HFFc6 (cell line): ENCODE results near the gene POLD2. TPM values are rescaled to one million over a fixed set of nuclear protein-coding genes. Genes with fewer than 3 reads are reported as not detected.

ENCODE experiments used
- DNase-seq: peaks from one replicate; pipeline ENCODE4 v3.0.0-alpha.2; 2018
- H3K27ac Mint-ChIP-seq: 2 replicates; pipeline ENCODE4 v1.8.0; 2020; ENCODE audit warnings: mild to moderate bottlenecking, mixed read lengths
- H3K27me3 Mint-ChIP-seq: 2 replicates; pipeline ENCODE4 v1.8.0; 2021; ENCODE audit warnings: mild to moderate bottlenecking, moderate library complexity, mixed read lengths; ENCODE audit not compliant: insufficient read depth
- H3K36me3 Mint-ChIP-seq: 2 replicates; pipeline ENCODE4 v1.8.0; 2021; ENCODE audit warnings: low read depth, mixed read lengths
- H3K4me1 Mint-ChIP-seq: 2 replicates; pipeline ENCODE4 v1.8.0; 2020; ENCODE audit warnings: low read depth, mixed read lengths
- H3K4me3 Mint-ChIP-seq: 2 replicates; pipeline ENCODE4 v1.8.0; 2020; ENCODE audit warnings: mild to moderate bottlenecking, moderate library complexity, mixed read lengths
- H3K9me3 Mint-ChIP-seq: 2 replicates; pipeline ENCODE4 v1.8.0; 2020; ENCODE audit warnings: mild to moderate bottlenecking, mixed read lengths
- total RNA-seq, 6 experiments: library from RNA; stranded (reverse); fragmentation: NEBNext Ultra II Directional; extraction: Animal tissue kit (Norgen Biotek cat#: 25700); gene quantifications; 2 replicates in 1 of 6; 3 replicates in 5 of 6; pipeline ENCODE4 v1.2.3, GENCODE V29; 2021
- TF ChIP-seq, protein P1 (sequence below): fragments of 200-600 bp; sonication (generic); IDR thresholded peaks from 2 replicates; pipeline ENCODE4 v1.5.0; 2021; ENCODE audit warnings: antibody characterized with exemption, mild to moderate bottlenecking

POLD2 gene
- total RNA-seq, 6 experiments from 2014 or later: 154 to 210 (median 183) TPM

DNA sequence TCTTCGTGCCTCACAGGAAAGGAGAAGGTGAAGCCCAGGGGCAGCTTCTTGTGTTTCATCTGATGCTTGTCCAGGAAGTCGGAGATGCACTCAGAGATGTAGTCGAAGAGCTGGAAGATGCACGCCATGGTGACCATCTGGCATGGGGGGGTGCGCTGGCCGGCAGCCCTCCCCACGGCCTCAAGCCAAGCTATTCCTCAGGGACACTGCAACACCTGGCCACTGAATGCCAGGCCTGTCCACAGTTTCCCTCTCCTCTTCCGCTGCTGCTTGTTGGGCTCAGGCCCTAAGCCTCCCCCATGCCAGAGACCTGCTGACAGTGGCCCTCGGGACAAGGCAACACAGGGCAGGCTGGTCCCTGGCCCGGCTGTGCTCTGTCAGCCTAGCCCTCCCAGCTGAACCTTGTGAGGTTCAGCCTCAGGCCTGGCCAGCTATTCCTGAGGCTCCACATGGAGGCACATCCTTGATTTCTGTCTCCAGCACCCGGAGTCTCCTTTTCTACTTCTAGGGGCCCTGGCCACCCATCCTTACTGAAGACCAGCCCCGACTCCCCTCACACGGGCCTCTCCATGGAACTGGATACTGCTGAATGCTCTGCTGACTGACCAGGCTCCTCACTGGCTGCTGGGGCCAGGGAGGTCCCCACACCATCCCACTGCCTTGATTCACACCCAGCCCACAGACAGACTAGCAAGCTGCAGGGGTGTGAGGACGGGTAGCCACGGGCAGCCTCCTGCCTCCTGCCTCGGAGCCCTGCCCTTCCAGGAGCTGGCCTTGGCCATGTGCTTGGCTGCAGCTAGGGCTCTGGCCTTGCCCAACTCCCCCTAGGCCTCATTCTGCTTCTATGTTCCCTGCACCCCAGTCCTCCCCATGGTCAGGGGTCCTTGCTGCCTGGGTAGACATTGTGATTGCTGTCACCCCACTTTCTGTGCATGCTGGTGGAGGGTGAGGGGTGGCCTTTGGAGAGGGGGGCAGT lies 27.9 kb upstream of the POLD2 start:
- Mint-ChIP-seq H3K9me3 (no peaks in the 10 kb centered on the region), H3K4me1 (peaks cover 17% of the 10 kb centered on the region), H3K27ac (no peak overlapping the region), H3K4me3 (no peak overlapping the region), H3K27me3 (no peaks in the 10 kb centered on the region; the same call in none of the 2 replicates), H3K36me3 (no peaks in the 10 kb centered on the region)
- DNase-seq: no peak
- TF ChIP-seq, protein P1, sequence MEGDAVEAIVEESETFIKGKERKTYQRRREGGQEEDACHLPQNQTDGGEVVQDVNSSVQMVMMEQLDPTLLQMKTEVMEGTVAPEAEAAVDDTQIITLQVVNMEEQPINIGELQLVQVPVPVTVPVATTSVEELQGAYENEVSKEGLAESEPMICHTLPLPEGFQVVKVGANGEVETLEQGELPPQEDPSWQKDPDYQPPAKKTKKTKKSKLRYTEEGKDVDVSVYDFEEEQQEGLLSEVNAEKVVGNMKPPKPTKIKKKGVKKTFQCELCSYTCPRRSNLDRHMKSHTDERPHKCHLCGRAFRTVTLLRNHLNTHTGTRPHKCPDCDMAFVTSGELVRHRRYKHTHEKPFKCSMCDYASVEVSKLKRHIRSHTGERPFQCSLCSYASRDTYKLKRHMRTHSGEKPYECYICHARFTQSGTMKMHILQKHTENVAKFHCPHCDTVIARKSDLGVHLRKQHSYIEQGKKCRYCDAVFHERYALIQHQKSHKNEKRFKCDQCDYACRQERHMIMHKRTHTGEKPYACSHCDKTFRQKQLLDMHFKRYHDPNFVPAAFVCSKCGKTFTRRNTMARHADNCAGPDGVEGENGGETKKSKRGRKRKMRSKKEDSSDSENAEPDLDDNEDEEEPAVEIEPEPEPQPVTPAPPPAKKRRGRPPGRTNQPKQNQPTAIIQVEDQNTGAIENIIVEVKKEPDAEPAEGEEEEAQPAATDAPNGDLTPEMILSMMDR: no peak

DNA sequence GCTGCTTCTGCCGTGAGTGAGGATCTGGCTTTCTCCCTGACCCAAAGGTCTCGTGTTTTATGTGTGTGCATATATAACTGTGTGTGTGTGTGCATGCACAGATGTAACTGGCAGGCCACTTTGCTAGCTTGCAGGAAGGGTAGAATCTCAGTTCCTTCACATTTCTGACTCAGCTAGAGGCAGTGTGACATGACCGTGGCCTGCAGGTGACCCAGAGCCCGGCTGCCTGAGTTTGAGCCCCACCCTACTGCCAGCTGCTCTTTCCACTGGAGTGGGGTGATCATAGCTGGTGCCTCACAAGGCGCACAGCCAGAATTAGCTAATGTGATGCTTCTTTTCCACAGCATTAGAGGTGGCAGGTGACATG lies 27.1 kb upstream of the POLD2 start:
- Mint-ChIP-seq H3K4me3 (no peak overlapping the region), H3K9me3 (no peaks in the 10 kb centered on the region), H3K36me3 (no peaks in the 10 kb centered on the region), H3K4me1 (peaks cover 17% of the 10 kb centered on the region), H3K27ac (no peak overlapping the region), H3K27me3 (no peaks in the 10 kb centered on the region; the same call in none of the 2 replicates)
- TF ChIP-seq, protein P1: no peak
- DNase-seq: no peak

DNA sequence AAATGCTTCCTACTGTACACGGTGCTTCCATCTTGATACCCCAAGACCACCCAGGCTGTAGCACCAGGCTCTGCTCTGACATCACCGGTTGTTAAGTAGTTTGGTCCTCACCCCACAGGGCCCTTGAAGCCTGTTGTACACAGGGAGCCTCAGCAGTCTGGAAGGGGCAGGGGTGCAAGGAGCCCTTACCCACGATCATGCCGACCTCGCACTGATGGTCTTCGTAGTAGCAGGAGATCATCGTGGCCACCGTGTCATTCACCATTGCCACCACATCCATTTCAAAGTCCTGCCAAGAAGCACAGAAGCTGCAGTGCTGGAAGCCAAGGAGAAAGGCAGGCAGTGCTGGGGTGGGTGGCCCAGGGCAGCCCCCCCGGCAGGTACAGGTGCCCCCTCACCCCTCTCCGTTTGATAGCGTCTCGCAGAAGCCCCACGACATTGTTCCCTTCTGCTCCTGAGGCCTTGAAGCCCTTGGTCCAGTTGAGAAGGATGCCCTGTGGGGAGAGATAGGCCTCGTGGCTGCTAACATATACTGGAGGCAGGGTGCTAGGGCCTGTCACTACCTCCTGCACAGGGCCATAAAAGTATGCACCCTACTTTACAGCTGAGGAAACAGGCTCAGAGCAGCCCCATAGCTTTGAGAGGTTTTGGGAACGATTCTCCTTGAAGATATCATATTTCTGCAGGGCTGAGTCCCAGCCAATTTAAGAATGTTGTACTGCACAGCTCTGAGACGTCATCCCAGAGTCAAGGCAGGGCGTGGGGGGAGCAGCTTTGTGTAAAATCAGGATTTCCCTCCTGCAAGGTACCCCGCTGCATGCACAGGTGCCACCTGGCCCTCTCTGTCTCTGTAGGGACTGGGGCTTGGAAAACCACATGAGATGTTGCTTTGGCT lies 26.5 kb upstream of the POLD2 start:
- Mint-ChIP-seq H3K27ac (no peak overlapping the region), H3K9me3 (no peaks in the 10 kb centered on the region), H3K4me1 (peaks cover 15% of the 10 kb centered on the region), H3K27me3 (no peaks in the 10 kb centered on the region; the same call in none of the 2 replicates), H3K4me3 (no peak overlapping the region), H3K36me3 (no peaks in the 10 kb centered on the region)
- DNase-seq: no peak
- TF ChIP-seq, protein P1: no peak

DNA sequence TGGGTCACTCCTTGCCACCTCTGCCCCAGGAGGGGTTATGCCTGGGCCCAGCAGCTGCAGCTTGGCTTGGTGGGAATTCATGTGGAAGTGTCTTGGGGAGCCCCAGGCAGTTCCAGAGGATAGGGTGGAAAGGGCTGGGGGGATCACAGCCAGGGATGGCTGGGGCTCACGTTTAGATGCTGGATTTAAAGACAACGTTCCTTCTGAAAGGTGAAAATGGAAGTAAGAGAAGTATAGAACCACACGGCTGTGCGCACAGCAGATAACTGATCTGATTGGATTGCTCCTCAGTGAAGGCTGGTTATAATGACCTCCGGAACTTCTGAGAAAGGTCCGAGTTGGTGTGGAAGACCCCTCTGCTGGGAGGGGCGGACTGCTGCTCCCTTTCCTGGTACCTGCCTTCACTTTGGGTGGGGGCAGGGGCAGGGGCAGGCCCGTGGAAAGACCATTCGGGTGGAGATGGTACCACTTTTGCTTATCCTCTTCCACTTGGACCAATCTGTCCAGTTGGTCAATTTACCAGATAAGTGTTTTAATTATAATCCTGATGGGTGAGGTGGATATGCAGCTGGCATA lies 25.7 kb upstream of the POLD2 start:
- H3K27me3 Mint-ChIP-seq: no peaks in the 10 kb centered on the region; the same call in none of the 2 replicates
- no peak for DNase-seq
- no peaks in the 10 kb centered on the region for H3K36me3 Mint-ChIP-seq
- peaks cover 9% of the 10 kb centered on the region for H3K4me1 Mint-ChIP-seq
- TF ChIP-seq, protein P1: no peak
- no peaks in the 10 kb centered on the region for H3K9me3 Mint-ChIP-seq
- H3K4me3 Mint-ChIP-seq: no peak overlapping the region
- no peak overlapping the region for H3K27ac Mint-ChIP-seq

DNA sequence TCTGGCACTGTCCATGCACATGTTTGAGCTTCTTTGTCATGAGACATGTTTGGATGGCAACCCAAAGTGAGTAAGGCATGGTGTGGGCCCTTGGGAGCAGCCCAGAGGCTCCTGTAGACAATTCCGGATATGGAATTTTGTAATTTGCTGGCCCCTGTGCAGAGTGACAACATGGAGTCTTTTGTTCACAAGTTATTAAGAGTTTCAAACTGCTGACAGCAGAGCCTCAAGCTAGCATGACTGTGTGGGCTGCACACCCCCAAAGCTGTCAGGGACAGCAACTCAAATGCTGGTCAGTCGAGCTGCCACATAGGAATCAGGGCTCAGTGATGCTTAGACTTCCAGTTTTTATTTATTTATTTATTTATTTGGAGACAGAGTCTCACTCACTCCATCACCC lies 24.8 kb upstream of the POLD2 start:
- TF ChIP-seq, protein P1: no peak
- H3K27ac Mint-ChIP-seq: no peak overlapping the region
- peaks cover 15% of the 10 kb centered on the region for H3K4me1 Mint-ChIP-seq
- no peaks in the 10 kb centered on the region for H3K36me3 Mint-ChIP-seq
- DNase-seq: no peak
- H3K27me3 Mint-ChIP-seq: no peaks in the 10 kb centered on the region; the same call in none of the 2 replicates
- H3K4me3 Mint-ChIP-seq: no peak overlapping the region
- no peaks in the 10 kb centered on the region for H3K9me3 Mint-ChIP-seq
